ENCODE measurements around the gene NRTN. TPM values are rescaled to one million over a fixed set of nuclear protein-coding genes. Genes with fewer than 3 reads are reported as not detected.

NRTN gene
- total RNA-seq, 1 donor from 2014 or later, result 2.1 TPM

DNA sequence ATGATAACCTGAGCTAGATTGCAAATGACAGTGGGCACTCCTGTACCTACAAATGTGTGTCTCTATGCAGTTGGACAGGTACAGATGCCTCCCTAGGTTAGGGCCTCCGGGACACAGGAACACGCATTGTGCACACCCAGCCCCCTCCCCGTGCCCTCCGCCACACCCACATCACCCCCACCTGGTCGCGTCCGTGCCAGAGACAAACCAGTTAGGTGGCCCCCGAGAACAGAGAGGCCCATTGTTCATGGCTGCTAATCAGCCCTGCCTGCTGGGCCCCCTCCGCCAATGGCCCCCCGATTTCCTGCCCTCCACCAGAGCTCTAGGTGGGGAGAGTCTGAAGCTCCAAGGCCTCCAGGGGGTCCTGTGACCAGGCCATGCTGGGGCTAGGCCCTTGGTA, 13.7 kb downstream of the NRTN start:
- Mint-ChIP-seq H3K4me1 (ENCODE audit: low read depth) (no peaks in the 10 kb centered on the region), H3K36me3 (ENCODE audit: insufficient read depth) (no peaks in the 10 kb centered on the region), H3K27ac (no peak overlapping the region), H3K9me3 (ENCODE audit: low read depth) (no peaks in the 10 kb centered on the region), H3K27me3 (peaks cover 26% of the 10 kb centered on the region), H3K4me3 (ENCODE audit: low read depth) (no peak overlapping the region)
- TF ChIP-seq, protein P1, sequence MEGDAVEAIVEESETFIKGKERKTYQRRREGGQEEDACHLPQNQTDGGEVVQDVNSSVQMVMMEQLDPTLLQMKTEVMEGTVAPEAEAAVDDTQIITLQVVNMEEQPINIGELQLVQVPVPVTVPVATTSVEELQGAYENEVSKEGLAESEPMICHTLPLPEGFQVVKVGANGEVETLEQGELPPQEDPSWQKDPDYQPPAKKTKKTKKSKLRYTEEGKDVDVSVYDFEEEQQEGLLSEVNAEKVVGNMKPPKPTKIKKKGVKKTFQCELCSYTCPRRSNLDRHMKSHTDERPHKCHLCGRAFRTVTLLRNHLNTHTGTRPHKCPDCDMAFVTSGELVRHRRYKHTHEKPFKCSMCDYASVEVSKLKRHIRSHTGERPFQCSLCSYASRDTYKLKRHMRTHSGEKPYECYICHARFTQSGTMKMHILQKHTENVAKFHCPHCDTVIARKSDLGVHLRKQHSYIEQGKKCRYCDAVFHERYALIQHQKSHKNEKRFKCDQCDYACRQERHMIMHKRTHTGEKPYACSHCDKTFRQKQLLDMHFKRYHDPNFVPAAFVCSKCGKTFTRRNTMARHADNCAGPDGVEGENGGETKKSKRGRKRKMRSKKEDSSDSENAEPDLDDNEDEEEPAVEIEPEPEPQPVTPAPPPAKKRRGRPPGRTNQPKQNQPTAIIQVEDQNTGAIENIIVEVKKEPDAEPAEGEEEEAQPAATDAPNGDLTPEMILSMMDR (IDR thresholded peaks at IDR 0.05; ENCODE audit: unreplicated experiment), result no peak
- DNase-seq (ENCODE audit: low spot score, unreplicated experiment), result no peak

DNA sequence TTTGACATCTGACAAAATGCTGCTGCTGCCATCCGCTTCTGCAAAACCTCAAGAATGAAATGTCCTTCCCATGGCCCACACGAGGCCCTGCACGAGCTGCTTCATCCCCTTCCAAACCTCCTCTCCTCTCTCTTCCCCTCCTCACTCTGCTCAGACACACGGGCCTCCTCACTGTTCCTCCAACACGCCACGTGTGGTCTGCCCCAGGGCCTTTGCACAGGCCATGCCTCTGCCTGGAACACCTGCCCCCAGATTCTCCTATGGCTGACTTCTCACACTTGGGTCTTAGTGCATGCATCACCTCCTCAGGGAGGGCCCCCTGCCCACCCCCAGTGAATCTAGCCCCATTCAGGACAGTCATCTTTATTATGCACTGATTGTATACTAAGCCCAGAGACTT, 15.9 kb downstream of the NRTN start:
- Mint-ChIP-seq H3K4me1 (ENCODE audit: low read depth) (no peaks in the 10 kb centered on the region), H3K36me3 (ENCODE audit: insufficient read depth) (no peaks in the 10 kb centered on the region), H3K27me3 (peaks cover 23% of the 10 kb centered on the region), H3K9me3 (ENCODE audit: low read depth) (no peaks in the 10 kb centered on the region), H3K27ac (peak overlapping the region; percentile 62), H3K4me3 (ENCODE audit: low read depth) (no peak overlapping the region)
- TF ChIP-seq, protein P1 (IDR thresholded peaks at IDR 0.05; ENCODE audit: unreplicated experiment), result no peak
- no peak for DNase-seq (ENCODE audit: low spot score, unreplicated experiment)

DNA sequence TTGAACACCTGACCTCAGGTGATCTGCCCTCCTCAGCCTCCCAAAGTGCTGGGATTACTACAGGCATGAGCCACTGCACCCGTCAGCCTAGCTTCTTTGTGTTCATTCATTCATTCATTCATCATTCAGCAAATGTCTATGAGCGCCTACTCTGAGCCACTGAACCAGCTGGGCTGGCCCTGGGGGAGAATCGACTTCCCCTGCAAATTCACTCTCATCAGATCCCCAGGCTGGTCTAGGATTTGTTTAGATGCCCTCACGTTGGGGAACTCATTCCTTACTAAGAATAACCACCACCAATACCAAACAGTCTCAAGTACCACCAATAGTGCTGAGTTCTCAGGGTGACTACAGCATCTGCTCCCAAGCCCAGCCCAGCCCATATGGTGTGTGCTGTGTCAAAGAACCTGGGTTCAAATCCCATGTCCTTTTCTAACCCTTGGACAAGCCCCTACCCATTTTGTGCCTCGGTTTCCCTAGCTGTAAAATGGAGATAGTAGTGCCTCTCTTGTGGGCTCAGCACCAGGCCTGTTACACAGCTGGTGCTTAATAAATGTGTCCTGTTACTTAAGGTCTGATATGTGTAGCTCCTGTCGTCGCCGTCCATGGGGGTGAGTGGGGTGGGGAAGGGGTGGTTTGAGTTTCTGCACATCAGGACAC, 16.8 kb downstream of the NRTN start:
- TF ChIP-seq, protein P1 (IDR thresholded peaks at IDR 0.05; ENCODE audit: unreplicated experiment), result no peak
- peaks cover 17% of the 10 kb centered on the region for H3K27me3 Mint-ChIP-seq
- H3K4me1 Mint-ChIP-seq (ENCODE audit: low read depth), result no peaks in the 10 kb centered on the region
- no peak overlapping the region for H3K4me3 Mint-ChIP-seq (ENCODE audit: low read depth)
- H3K9me3 Mint-ChIP-seq (ENCODE audit: low read depth), result no peaks in the 10 kb centered on the region
- no peak for DNase-seq (ENCODE audit: low spot score, unreplicated experiment)
- H3K27ac Mint-ChIP-seq, result no peak overlapping the region
- no peaks in the 10 kb centered on the region for H3K36me3 Mint-ChIP-seq (ENCODE audit: insufficient read depth)

DNA sequence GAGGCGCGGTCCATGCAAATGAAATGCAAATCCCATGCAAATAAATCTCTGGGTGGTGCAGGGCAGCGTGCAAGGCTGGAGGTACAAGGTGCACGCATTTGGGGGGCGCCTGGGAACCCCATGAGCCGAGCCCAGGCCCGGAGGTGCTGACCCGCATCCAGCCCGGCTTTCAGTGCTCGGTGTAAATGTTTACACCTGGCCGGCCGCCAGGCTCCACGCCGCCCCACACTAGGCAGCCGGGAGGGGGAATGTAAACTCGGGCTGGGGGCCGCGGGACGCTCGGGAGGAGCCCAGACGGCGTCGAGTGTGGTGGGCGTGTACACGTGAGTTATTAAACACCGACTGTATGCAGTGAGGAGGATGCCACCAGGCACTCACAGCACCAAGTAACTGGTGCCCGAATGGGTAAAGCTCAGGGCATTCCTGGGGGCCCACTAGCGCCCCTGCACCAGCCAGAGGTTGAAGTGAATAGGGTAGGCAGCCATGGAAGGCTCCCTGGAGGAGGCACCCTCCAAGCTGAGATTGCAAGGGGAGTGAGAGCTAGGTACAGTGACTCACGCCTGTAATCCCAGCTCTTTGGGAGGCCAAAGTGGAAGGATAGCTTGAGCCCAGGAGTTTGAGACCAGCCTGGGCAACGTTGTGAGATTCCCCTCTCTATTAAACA, 17.4 kb downstream of the NRTN start:
- Mint-ChIP-seq H3K27ac (no peak overlapping the region), H3K4me3 (ENCODE audit: low read depth) (no peak overlapping the region), H3K4me1 (ENCODE audit: low read depth) (no peaks in the 10 kb centered on the region), H3K36me3 (ENCODE audit: insufficient read depth) (no peaks in the 10 kb centered on the region), H3K9me3 (ENCODE audit: low read depth) (no peaks in the 10 kb centered on the region), H3K27me3 (peaks cover 10% of the 10 kb centered on the region)
- no peak for DNase-seq (ENCODE audit: low spot score, unreplicated experiment)
- TF ChIP-seq, protein P1 (IDR thresholded peaks at IDR 0.05; ENCODE audit: unreplicated experiment), result no peak

DNA sequence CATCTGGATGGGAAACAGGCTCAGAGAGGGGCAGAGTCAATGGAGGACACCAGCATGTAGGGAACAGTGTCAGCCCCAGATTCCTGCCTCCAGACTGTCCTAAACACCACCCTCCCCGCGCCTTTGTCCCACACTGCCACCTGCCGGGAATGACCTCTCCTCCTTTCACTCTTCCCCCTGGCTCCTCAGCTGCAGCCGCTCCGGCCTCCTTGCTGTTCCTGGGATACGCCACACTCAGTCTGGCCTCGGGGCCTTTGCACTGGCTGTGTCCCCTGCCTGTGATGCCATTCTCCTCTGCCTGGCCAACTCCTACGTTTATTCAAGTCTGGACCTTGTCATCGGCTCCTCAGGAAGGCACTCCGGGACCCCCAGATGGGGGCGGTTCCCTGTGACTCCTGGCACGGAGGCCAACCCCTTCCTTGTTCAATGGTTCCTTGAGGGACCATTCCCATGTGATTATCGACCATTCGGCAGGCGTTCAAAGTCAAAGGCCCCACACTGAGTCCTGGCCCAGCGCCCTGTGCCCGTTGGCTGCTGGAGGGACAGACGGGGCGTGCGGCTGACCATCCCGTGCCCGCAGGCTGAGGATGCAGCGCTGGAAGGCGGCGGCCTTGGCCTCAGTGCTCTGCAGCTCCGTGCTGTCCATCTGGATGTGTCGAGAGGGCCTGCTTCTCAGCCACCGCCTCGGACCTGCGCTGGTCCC, 18.9 kb downstream of the NRTN start:
- no peak for DNase-seq (ENCODE audit: low spot score, unreplicated experiment)
- H3K27ac Mint-ChIP-seq, result no peak overlapping the region
- no peak overlapping the region for H3K4me3 Mint-ChIP-seq (ENCODE audit: low read depth)
- TF ChIP-seq, protein P1 (IDR thresholded peaks at IDR 0.05; ENCODE audit: unreplicated experiment), result no peak
- H3K36me3 Mint-ChIP-seq (ENCODE audit: insufficient read depth), result no peaks in the 10 kb centered on the region
- H3K27me3 Mint-ChIP-seq, result peaks cover 2% of the 10 kb centered on the region
- no peaks in the 10 kb centered on the region for H3K9me3 Mint-ChIP-seq (ENCODE audit: low read depth)
- H3K4me1 Mint-ChIP-seq (ENCODE audit: low read depth), result peaks cover 1% of the 10 kb centered on the region
